CD4-positive, alpha-beta T cell (primary cell): ENCODE results near the gene ARIH2. TPM values are rescaled to one million over a fixed set of nuclear protein-coding genes. Genes with fewer than 3 reads are reported as not detected.

Experiments
- ATAC-seq: fragments of 200-7000 bp; cut with Tn5 transposase; one replicate; pipeline ENCODE4 v1.10.0; 2022; ENCODE audit warnings: mild to moderate bottlenecking; ENCODE audit not compliant: poor library complexity
- CTCF ChIA-PET: fragments of 350-600 bp; sonication (Branson Sonifier 250); formaldehyde crosslinking; loops from one replicate; lab custom pipeline; 2021; ENCODE audit warnings: antibody characterized with exemption, inconsistent platforms; lab: Charles Lee
- POLR2A ChIA-PET: fragments of 350-600 bp; sonication (Branson Sonifier 250); formaldehyde crosslinking; loops from one replicate; lab custom pipeline; 2021; ENCODE audit warnings: antibody characterized with exemption, inconsistent platforms; lab: Charles Lee
- DNase-seq, 14 experiments: peaks; one replicate each; pipeline ENCODE4 v3.0.0-alpha.2; 2013 to 2020; ENCODE audit warnings: mixed read lengths in 2 of 14
- H3K27ac ChIP-seq, 2 donors: one replicate each; pipeline versions ENCODE4 v1.5.1 to v1.7.0; 2013; ENCODE audit warnings: low read length in 2 of 2, low read depth in 1 of 2, mild to moderate bottlenecking in 1 of 2
- H3K27me3 ChIP-seq, 2 experiments: 1 replicate in 1 of 2; 2 replicates in 1 of 2; pipeline versions ENCODE4 v1.6.1 to v1.7.0; 2013; ENCODE audit warnings: low read length in 2 of 2, control low read depth in 1 of 2, mild to moderate bottlenecking in 1 of 2, moderate library complexity in 1 of 2; ENCODE audit not compliant: insufficient read depth in 2 of 2, control insufficient read depth in 1 of 2
- H3K36me3 ChIP-seq: one replicate; pipeline ENCODE4 v1.6.1; 2013; ENCODE audit warnings: low read length, control low read depth; ENCODE audit not compliant: insufficient read depth
- H3K4me1 ChIP-seq: one replicate; pipeline ENCODE4 v1.6.1; 2013; ENCODE audit warnings: low read length, control low read depth; ENCODE audit not compliant: insufficient read depth
- H3K4me3 ChIP-seq: one replicate; pipeline ENCODE4 v1.5.1; 2013; ENCODE audit warnings: mild to moderate bottlenecking, low read length, moderate library complexity
- H3K9me3 ChIP-seq, 2 experiments: 1 replicate in 1 of 2; 2 replicates in 1 of 2; pipeline versions ENCODE4 v1.6.1 to v1.7.0; 2013; ENCODE audit warnings: low read length in 2 of 2, mild to moderate bottlenecking in 2 of 2, control low read depth in 1 of 2, moderate library complexity in 1 of 2; ENCODE audit not compliant: control insufficient read depth in 1 of 2, insufficient read depth in 1 of 2
- H3K27ac Mint-ChIP-seq: one replicate; pipeline ENCODE4 v1.8.0; 2020; ENCODE audit warnings: mixed read lengths
- H3K27me3 Mint-ChIP-seq: one replicate; pipeline ENCODE4 v1.8.0; 2021; ENCODE audit warnings: mixed read lengths
- H3K36me3 Mint-ChIP-seq: one replicate; pipeline ENCODE4 v1.8.0; 2021; ENCODE audit warnings: low read depth, mixed read lengths
- H3K4me1 Mint-ChIP-seq: one replicate; pipeline ENCODE4 v1.8.0; 2021; ENCODE audit warnings: low read depth, mixed read lengths
- H3K4me3 Mint-ChIP-seq: one replicate; pipeline ENCODE4 v1.8.0; 2020; ENCODE audit warnings: mild to moderate bottlenecking, mixed read lengths
- H3K9me3 Mint-ChIP-seq: one replicate; pipeline ENCODE4 v1.8.0; 2020; ENCODE audit warnings: mixed read lengths
- intact Hi-C, 2 experiments: fragments of 100-400 bp; cut with DNase I in 1 of 2; cut with micrococcal nuclease in 1 of 2; formaldehyde crosslinking; loops; one replicate each; pipeline versions ENCODE4 v1.15.1 to v1.9.0; 2023 to 2025; cut with DNase I, micrococcal nuclease
- total RNA-seq, 174 experiments: library from RNA in 2 of 174; stranded (reverse) in 2 of 174; gene quantifications; one replicate each; pipeline ENCODE4 v1.2.3 and lab custom pipeline; 2021 to 2026
- TF ChIP-seq, protein P1 (sequence below): fragments of 200-600 bp; IDR thresholded peaks from one replicate; pipeline ENCODE4 v1.8.0; 2022; ENCODE audit warnings: antibody characterized with exemption, mild to moderate bottlenecking

Gene ARIH2
- total RNA-seq, 2 experiments from 2014 or later, result 182 TPM

GRCh38 chr3:48980295-48980694 lies 61.7 kb downstream of the ARIH2 start:
- intact Hi-C loops, result loop anchor here in 1 of 2 experiments (10.0 kb wide), 2 partner anchors 295 to 465 kb away; partner anchors contain the start of gene C3orf62
- H3K27me3 ChIP-seq, result no peaks in the 10 kb centered on the region
- no peak for DNase-seq
- ChIA-PET POLR2A (interaction anchor here (1.7 kb wide), 1 partner anchor 27 kb away, joined by 5 read pairs; the partner anchor contains the start of gene WDR6), CTCF (no interaction called here)
- Mint-ChIP-seq H3K36me3 (peaks cover 83% of the 10 kb centered on the region), H3K27me3 (no peaks in the 10 kb centered on the region), H3K9me3 (no peaks in the 10 kb centered on the region), H3K4me3 (no peak overlapping the region), H3K4me1 (no peaks in the 10 kb centered on the region), H3K27ac (no peak overlapping the region)
- no peak overlapping the region for H3K27ac ChIP-seq
- H3K4me3 ChIP-seq, result no peak overlapping the region
- TF ChIP-seq, protein P1, sequence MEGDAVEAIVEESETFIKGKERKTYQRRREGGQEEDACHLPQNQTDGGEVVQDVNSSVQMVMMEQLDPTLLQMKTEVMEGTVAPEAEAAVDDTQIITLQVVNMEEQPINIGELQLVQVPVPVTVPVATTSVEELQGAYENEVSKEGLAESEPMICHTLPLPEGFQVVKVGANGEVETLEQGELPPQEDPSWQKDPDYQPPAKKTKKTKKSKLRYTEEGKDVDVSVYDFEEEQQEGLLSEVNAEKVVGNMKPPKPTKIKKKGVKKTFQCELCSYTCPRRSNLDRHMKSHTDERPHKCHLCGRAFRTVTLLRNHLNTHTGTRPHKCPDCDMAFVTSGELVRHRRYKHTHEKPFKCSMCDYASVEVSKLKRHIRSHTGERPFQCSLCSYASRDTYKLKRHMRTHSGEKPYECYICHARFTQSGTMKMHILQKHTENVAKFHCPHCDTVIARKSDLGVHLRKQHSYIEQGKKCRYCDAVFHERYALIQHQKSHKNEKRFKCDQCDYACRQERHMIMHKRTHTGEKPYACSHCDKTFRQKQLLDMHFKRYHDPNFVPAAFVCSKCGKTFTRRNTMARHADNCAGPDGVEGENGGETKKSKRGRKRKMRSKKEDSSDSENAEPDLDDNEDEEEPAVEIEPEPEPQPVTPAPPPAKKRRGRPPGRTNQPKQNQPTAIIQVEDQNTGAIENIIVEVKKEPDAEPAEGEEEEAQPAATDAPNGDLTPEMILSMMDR, result no peak
- no peak for ATAC-seq
- H3K4me1 ChIP-seq, result no peaks in the 10 kb centered on the region
- peaks cover 89% of the 10 kb centered on the region for H3K36me3 ChIP-seq
- H3K9me3 ChIP-seq, result no peaks in the 10 kb centered on the region

- POLR2A ChIA-PET, result no interaction called here
- H3K27me3 ChIP-seq, result no peaks in the 10 kb centered on the region
- no peak overlapping the region for H3K4me3 ChIP-seq
- no peak overlapping the region for H3K4me3 Mint-ChIP-seq
- H3K9me3 ChIP-seq, result no peaks in the 10 kb centered on the region
- peaks cover 70% of the 10 kb centered on the region for H3K36me3 Mint-ChIP-seq
- H3K27ac Mint-ChIP-seq, result no peak overlapping the region
- no peak overlapping the region for H3K27ac ChIP-seq
- no peaks in the 10 kb centered on the region for H3K9me3 Mint-ChIP-seq
- no peak for ATAC-seq
- peaks cover 82% of the 10 kb centered on the region for H3K36me3 ChIP-seq
- intact Hi-C loops, result loop anchor here in 1 of 2 experiments (10.0 kb wide), 2 partner anchors 293 to 463 kb away; partner anchors contain the start of gene C3orf62
- no peaks in the 10 kb centered on the region for H3K4me1 Mint-ChIP-seq
- H3K27me3 Mint-ChIP-seq, result no peaks in the 10 kb centered on the region
- CTCF ChIA-PET, result no interaction called here
- H3K4me1 ChIP-seq, result no peaks in the 10 kb centered on the region
- TF ChIP-seq, protein P1, result no peak
- no peak for DNase-seq
Observed at GRCh38 chr3:48982016-48982415, 63.4 kb downstream of the ARIH2 start.

DNA sequence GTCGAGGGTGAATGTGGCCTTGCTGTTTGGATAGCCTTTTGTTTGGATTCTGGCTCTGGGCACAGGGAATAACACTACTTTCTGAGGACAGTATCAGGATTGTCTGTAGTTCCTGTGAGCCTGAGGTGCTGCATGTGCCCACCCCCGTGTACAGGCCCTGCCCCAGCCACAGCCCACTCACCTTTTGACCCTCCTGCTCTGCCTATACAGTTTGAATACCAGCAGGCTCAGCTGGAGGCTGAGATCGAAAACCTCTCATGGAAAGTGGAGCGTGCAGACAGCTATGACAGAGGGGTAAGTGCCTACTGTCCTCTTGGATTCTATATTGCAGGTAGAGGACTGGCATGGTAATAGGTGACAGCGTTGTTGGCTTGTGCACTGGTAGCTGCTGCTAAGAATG lies 64.0 kb downstream of the ARIH2 start:
- Histone ChIP-seq H3K36me3 (peaks cover 75% of the 10 kb centered on the region), H3K4me3 (no peak overlapping the region), H3K27ac (no peak overlapping the region), H3K9me3 (no peaks in the 10 kb centered on the region), H3K4me1 (peaks cover 2% of the 10 kb centered on the region), H3K27me3 (no peaks in the 10 kb centered on the region)
- TF ChIP-seq, protein P1, result no peak
- ChIA-PET CTCF (no interaction called here), POLR2A (no interaction called here)
- intact Hi-C loops, result loop anchor here in 1 of 2 experiments (10.0 kb wide), 2 partner anchors 292 to 462 kb away; partner anchors contain the start of gene C3orf62
- Mint-ChIP-seq H3K4me1 (peaks cover 2% of the 10 kb centered on the region), H3K9me3 (no peaks in the 10 kb centered on the region), H3K4me3 (no peak overlapping the region), H3K27ac (no peak overlapping the region), H3K36me3 (peaks cover 70% of the 10 kb centered on the region), H3K27me3 (no peaks in the 10 kb centered on the region)
- no peak for DNase-seq
- ATAC-seq, result no peak
